ENCODE measurements around the gene SRGAP3.
A peak's percentile ranks its signal among the peaks of the same experiment; 100 is the strongest.

The SRGAP3 gene

DNA sequence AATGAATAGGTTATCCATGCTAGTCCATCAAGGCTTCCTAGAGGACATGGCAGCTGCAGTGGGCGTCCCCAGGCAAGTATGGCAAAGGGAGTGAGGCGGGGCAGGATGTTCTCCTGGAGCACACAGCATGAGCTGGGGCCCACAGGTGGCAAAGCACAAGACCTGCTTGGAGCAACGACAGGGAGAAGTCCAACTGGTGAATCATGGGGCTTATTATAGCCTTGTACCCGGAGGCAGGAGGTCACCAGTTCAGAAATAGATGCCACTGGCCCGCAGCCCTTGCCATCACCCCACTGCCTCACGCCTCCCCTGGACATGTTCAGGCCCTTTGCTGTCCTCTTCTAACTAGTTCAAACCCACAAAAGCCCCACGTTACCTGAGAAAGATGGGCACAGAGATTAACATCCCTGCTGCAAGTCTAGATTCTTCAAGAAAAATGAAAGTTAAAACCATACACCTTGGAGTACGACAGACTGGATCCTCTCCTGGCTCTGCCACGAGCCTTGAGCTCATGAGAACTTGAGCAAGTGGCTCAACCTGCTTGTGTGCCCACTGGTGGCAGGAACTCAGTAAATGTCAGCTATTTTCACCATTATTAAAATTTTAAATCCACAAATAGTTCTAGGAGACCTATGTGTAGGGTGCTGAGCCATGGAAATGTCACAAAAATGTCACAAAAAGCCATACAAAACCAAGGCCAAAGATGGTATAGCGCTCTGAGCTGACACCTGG, 1.8 kb upstream of the SRGAP3 start:
- DNase-seq: no peak

DNA sequence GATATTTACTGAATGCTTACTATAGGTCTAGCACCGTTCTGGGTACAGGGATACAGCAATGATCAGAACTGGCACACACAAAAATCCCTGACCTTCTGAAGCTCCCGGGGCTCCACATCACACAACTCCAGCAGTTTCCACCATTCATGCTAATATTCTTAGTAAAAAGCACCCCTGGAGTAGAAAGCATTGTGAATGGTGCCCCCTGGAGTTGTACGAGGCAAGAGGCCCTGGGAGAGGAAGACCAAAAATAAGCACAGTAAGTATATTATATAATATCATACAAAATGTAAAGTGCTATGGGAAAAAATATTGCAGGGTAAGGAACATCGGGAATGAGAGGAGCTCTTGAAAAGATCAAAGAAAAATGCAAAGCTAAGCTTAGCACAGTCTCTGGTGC, 790 bp upstream of the SRGAP3 start:
- DNase-seq: no peak

DNA sequence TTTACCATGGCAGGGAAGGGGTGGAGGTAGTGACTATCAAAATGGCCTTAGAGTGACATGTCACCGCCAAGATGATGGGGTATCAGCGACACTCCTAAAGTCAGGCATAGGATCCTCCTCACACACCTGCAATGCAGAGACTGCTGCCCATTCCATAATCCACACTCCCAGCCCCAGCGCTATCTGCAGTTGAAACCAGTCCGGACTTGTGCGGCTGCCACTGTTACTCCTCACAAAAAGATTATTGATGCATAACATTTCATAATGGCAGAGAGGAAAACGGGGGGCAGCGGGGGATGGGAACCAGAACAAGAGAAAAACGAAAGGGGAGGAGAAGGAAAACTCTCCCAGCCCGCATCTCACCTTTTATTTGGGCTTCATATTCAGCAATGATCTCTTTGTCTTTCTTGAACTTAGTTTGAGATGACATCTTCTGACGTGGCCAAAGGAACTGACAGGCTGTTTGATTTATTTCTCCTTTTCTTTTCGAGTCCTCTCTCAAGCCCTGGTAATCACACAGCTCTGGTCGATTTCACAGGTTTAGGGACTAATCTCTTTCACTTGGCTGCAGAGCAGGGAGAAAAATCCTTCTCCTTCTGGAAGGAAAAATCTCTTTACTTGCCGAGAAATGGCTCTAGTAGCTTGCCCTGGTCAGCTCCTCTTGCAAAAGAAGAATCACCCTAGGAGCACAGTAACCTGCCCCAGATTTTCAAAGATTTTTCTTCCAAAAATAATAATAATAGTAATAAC, 749 bp downstream of the SRGAP3 start:
- DNase-seq: no peak

DNA sequence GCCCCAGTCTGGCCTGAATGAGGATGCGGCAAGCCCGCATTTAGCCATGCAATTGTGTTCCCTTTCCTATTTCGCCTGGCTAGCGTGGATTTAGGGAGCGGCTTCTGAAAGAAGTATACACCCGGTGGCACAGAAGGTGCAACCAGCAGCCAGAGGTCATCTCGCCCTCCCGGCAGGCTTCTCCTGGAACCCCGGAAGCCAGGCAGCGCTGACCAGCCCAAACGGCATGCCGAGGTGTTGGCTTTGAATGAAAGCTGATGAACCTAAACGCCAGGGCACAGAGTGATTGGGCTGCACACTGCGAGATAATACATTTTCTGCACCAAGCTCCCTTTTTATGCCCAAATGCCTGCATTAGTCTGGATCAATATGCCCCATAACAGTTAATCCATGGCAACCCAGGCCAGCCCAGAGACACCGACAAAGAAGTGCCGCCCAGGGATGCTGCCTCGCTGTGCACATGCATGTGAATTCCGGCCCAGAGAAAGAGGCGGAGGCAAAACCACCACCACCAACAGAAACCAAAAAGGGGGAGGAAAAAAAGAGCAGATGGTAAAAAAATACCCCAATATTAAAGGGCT, 1.4 kb downstream of the SRGAP3 start:
- no peak for DNase-seq

DNA sequence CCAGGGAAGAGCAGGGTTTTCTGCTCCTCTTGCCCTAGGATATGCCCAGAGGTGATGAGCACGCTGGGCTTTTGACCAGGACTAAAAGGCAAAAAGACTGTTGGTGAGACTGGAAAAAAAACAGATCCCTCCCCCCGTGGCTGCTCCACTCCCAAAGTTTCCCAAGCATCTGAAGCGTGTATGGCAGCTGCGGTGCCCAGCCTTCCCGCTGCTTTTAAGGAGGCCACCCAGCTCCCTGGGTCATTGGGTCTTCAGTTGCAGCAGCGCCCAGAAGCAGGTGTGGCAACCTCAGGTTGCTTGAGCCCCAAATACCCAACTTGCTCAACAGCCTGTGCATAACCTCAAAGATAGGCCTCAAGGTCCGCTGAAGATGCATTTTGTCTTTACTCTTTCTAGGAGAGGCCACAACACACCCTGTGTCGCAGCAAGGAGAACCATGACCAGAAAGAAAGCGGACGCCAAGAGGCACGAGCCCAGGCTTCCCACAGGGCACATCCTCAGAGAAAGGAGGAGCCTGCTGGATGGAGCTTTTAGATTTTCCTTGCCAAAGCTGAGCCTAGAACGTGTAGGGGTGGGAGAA, 2.0 kb downstream of the SRGAP3 start:
- no peak for DNase-seq

DNA sequence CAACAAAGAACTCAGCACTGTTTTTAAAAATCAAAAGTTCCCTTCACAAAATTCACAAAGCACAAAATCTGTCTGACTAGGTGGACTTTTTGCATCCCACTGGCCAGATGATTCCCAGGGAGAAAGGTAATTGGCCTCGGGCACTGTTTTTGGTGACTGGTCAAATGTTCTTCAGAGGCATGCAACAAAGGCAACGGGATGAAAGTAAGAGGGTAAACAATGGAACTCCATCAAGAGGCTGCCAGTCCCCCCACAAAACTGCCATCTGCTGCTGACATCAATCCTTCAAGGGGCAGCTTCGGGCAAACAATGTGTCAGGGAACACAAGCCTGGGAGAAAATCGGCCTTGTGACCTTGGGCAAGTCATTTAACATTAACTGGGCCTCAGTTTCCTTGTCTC, 3.3 kb downstream of the SRGAP3 start:
- DNase-seq: no peak

DNA sequence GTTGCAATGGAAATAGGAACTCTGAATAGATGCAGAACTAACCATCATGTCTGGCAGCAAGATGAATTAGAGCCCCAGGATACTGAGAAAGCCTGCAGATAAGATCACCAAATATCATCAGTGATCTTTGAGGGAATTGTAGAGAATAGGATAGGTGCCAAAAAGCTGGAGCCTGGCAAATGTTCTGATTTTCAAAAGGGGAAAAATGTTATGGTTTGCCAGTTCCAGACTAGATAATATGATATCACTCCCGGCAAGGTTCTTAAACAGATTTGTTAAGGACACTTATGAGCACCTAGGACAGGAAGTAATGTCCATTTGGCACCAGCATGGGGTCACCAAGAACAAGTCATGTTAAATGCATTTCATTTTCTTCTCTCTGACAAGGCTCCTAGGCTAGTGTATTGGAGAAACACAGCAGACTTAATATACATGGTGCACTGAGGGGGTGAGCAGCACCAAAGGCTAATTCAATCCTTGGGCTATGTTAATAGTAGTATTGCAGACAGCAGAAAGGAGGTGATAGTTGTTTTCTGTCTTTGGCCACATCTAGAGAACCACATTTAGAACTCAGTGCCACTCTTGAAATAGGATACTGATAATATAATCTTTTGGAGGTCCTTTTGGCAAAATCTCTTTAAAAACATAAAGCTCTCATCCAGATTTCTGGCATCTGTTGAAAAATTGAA, 4.8 kb downstream of the SRGAP3 start:
- no peak for DNase-seq

DNA sequence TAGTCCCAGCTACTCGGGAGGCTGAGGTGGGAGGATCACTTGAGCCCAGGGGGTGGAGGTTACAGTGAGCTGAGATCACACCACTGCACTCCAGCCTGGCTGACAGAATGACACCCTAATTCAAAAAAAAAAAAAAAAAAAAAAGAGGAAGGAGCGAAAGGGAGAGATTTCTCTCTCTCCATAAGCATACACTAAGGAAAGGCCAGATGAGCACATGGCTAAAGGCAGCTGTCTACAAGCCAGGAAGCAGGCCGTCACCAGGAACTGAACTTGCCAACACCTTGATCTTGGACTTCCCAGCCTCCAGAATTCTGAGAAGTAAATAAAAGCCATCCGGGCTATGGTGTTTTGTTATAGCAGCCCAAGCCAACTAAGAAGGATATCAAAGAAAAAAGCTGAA, 7.5 kb downstream of the SRGAP3 start:
- no peak for DNase-seq

DNA sequence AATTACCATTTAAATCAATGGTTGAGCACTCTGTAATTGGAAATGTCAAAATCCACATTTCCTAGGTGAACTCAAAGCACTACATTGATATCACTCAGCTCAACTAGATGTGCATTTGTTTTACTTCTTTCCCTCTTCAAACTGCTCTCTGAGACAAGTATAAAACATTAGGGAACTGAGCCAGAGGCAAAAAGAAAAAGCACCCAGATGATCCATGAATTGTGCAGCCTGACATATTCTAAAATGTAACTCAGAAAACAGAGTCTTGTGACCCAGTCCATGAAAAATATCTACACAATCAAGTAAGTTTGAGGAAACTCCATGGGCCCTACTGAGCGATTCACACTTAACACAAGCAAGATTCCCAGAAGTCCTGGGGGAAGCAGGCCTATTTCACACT, 9.8 kb downstream of the SRGAP3 start:
- DNase-seq: no peak

DNA sequence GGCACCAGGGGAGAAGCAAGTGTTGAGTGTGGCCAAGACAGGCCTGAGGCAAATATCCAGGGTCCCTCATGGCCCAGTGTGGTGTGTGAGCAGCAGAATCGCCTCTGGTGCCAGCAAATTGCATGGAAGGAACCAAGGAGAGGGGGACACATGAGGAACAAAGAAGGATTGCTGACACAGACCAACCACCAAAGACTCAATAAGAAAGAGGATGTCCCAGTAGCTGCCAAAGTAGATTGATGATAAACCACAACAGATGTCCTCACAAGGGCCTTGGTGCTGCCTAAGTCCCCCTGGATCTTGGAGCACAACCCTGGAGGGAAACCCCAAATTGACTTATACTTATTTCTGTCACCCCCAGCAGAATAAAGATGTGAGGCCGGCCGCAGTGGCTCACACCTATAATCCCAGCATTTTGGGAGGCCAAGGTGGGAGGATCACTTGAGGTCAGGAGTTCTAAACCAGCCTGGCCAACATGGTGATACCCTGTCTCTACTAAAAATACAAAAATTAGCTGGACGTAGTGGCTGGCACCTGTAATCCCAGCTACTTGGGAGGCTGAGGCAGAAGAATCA, 10.6 kb downstream of the SRGAP3 start:
- DNase-seq: no peak

DNA sequence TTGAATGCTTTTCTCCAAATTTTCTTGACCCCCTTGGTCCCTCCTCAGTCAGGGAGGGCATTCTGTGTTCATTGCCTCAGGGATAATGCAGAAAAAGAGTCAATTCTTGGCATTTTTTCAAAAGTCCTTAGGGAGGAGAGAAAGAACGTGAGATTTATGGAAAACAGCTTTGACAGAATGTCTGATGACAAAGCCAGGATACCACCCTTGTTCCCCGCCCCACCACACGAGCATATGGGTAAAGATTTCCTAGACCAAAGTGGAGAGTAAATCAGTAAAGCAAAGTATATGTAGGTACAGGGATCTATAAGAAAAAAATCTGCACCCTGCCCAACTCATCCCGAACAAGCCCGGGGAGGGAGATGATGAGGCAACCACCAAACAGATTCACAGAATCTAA, 11.2 kb downstream of the SRGAP3 start:
- no peak for DNase-seq

DNA sequence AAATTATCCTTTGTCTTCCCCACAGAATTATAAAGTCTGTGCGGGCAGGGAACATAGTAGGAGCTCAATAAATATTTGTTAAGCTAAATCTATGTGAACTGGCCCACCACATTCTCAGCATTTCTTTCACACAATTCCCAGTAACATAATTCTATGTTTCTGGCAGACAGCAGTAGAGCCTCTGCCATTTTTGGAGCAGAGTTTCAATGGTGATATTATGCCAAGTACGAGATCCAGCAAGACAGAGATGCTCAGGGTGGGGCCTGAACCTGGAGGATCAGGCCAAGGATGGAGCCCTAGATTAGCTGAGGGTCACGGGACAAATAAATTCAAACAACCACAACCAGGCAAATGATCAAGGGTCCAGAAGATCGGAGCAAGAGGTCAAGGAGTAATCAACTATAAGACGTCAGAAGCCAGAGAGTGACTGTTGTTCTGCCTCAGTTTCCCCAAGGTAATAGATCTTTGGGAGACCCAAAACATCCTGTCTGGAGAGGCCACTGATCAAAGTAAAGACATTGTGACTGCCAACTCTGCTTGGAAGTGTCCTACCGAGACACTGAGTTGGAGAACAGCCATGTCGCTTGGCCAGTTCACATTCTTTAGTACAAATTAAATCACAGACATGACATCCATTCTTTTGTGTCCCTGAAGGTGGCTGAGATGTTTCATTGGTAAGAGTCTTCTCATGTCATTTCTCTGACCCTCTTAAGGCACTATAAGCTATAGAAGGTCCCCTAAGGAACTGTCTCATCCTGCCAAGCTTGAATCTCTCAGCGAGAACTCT, 15.4 kb downstream of the SRGAP3 start:
- DNase-seq: no peak

DNA sequence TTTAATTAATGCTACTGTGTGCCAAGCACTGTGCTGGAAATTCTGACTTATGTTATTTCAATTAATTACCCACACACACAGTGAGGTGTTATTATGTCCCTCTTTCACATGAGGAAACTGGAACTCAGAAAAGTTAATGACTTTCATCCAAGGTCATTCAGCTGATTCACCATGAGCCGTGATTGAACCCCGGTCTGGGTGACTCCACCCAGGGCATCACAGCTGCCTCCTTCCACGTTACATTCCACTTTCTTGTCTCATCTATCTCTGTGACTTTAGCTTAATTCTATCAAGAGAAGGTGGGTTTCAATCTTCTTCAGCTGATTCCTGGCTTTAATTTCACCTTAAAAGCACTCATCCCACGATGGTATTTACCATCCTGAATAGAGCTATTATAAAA, 16.3 kb downstream of the SRGAP3 start:
- DNase-seq: no peak

DNA sequence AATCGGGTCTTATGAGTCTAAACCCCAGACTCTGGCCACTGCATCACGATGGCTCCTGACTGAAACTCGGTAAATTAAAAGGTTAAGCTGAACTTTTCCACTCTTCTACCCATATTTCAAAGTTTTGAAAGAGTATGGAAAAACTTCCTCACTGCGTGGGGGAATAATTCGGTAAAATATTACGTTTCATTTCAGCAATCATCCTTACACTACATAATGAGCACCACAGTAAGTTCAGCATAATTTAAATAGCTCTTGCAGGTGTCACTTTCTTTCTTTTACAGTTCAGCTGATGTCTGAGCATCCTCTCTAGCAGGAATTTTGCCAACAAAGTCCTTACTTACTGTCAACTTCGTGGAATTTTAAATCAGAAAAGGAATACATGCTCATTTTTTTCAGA, 17.5 kb downstream of the SRGAP3 start:
- DNase-seq: no peak

DNA sequence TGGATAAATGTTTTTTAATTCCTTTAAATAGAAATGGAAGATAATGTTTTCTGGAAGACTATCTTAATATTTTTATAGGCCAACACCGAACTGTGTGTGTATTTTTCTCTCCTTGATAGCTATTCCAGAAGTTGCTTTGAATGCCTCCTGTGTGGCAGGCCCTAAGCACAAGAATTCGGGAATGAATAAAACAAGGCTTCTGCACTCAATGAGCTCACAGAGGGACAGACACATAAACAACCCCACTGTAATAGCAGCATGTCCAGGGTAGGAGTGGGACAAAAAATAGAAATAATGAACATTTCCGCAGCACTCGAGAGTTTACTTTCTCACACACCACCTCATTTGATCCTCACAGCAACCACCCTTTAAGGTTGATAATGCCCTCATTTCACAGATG, 18.0 kb downstream of the SRGAP3 start:
- DNase-seq: no peak

DNA sequence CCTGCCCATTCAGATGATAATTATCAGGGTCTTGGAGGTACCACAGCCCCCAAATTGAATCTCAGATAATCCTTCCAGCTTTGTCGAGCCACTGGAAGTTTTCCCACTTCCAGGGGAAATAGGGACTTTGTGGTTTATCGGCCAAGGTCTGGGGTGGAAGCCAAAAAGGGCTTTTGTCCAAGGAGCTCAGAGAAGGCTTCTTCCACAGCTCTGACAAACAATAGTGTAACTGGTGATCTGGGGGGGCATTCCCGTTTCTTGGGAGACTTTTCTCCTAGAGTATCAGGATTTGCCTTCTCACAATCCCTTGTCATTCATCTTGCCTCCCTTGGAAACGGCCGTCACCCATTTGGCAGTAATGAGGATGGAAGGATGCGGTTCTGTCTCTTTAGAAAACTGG, 18.4 kb downstream of the SRGAP3 start:
- peak; percentile 34 for DNase-seq

DNA sequence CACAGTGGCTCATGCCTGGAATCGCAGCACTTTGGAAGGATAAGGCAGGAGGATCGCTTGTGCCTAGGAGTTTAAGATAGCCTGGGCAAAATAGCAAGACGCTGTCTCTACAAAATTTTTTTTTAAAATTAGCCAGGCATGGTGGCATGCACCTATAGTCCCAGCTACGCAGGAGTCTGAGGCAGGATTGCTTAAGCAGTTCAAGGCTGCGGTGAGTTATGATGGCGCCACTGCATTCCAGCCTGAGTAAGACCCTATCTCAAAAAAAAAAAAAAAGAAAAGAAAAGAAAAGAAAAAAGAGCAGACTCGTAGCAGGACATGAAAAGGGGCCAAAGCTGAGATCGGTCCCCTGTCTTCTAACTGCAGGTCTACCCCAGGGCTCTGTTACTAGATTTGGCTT, 18.9 kb downstream of the SRGAP3 start:
- peak; percentile 37 for DNase-seq

DNA sequence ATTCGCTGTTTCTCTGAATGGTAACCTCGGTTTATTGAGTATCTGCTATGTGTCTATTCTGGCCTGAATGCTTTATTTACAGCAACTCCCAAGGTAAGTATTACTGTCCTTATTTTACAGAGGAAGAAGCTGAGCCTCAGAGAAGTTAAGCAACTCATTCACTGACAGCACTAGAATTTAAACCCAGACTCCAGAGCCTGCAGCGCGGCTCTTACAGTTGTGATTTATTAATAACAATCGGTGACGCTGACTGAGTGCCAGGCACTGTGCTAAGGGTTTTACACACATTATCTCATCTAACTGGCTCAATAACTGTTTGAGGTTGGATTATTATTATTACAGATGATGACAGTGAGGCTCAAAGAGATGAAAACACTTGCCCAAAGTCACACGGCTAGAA, 19.6 kb downstream of the SRGAP3 start:
- DNase-seq: no peak

DNA sequence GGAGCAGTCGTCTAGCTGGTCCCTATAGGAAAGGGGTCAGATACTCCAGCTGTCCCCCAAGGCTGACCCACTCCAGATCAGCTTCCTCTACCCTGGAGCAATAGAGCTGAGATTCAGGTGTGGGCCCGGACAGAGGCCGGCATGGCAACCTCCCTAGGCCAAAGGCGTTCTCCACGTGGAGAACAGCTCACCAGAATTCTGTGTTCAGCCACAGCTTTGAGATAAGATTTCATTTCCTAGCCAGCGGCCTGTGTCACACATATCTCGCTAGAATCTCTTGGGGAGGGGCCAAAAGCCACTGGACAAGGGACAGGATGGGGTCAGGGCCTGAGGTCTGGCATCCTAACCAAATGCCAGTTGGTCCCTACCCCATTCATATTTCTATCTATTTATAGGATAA, 20.1 kb downstream of the SRGAP3 start:
- no peak for DNase-seq

DNA sequence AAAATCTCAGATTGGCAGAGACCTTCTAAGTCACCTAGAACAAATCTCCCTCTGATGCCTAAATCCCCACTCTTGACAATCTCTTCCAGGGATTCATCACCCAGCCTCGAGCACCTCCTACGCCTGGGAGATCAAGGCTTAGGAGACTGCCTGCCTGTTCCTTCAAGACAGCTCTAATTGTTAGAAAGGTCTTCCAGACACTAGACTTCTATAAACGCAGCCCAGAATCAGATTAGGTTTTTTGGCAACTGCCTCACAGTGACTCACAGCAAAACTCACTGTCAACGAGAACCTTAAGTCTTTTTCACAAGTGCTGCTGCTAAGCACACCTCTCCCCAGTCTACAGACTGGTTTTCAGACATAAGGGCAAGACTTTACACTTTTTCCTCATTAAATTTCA, 23.1 kb downstream of the SRGAP3 start:
- DNase-seq: peak; percentile 64

DNA sequence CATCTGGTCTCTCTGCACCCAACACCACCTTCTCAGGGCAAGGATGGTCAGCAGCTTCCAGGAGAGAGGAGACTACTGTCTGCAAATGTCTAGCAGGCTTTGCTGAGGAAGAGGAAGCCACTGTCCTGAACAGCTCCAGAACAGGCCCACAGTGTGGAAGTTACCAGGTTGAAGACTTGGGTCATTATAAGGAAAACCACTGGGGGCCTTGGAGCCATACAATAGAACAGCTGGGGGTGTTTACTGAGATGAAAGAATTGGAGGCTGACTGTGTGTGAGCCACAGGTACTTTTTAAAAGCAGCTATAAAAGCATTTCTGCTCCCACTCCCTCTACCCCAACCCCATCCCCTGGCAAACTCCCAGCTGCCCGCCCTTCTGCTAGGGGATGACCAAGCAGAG, 24.2 kb downstream of the SRGAP3 start:
- no peak for DNase-seq

DNA sequence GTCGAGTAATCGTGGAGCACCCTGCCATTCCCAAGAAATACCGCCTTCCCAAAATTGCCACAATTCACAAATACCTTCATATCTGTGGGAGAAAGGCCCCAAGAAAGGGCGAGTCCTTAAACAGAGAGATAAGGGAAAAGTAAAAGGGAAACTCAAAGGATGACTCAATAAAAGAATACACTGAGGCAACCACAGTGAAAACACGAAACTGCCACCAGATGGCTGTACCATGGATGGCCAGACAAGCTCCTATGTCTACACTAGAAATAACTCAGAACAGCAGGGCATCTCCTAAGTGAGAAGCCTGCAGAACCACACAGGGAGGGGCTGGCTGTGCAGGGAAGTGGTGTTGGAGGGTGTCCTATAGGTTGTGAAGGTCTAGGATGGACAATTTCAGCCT, 25.0 kb downstream of the SRGAP3 start:
- DNase-seq: peak; percentile 28
